Measurements from ENCODE around the gene CDX1. TPM values are rescaled to one million over a fixed set of nuclear protein-coding genes. Genes with fewer than 3 reads are reported as not detected.

The CDX1 gene
- total RNA-seq, 4 donors from 2014 or later = not detected

DNA sequence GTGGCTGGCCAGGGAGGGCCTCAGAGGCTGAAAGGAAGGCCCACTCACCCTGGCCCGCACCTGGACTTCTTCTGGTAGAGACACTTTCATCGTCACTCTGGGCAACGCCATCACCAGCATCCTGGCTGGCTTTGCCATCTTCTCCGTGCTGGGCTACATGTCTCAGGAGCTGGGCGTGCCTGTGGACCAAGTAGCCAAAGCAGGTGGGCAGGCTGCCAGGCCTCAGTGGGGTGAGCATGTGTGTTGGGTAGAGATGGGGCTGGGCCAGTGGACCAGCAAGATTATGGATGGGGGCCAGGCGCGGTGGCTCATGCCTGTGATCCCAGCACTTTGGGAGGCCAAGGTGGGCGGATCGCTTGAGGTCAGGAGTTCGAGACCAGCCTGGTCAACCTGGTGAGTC is 35.9 kb downstream of the CDX1 start:
- TF ChIP-seq, protein P1, sequence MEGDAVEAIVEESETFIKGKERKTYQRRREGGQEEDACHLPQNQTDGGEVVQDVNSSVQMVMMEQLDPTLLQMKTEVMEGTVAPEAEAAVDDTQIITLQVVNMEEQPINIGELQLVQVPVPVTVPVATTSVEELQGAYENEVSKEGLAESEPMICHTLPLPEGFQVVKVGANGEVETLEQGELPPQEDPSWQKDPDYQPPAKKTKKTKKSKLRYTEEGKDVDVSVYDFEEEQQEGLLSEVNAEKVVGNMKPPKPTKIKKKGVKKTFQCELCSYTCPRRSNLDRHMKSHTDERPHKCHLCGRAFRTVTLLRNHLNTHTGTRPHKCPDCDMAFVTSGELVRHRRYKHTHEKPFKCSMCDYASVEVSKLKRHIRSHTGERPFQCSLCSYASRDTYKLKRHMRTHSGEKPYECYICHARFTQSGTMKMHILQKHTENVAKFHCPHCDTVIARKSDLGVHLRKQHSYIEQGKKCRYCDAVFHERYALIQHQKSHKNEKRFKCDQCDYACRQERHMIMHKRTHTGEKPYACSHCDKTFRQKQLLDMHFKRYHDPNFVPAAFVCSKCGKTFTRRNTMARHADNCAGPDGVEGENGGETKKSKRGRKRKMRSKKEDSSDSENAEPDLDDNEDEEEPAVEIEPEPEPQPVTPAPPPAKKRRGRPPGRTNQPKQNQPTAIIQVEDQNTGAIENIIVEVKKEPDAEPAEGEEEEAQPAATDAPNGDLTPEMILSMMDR (IDR thresholded peaks at IDR 0.05; ENCODE audit: low read depth) = no peak

GRCh38 chr5:150203832-150204589 is 37.4 kb downstream of the CDX1 start:
- TF ChIP-seq, protein P1 (IDR thresholded peaks at IDR 0.05; ENCODE audit: low read depth) = no peak

- TF ChIP-seq, protein P1 (IDR thresholded peaks at IDR 0.05; ENCODE audit: low read depth) = no peak
These were observed 38.0 kb downstream of the CDX1 start for GRCh38 chr5:150204590-150204960.

DNA sequence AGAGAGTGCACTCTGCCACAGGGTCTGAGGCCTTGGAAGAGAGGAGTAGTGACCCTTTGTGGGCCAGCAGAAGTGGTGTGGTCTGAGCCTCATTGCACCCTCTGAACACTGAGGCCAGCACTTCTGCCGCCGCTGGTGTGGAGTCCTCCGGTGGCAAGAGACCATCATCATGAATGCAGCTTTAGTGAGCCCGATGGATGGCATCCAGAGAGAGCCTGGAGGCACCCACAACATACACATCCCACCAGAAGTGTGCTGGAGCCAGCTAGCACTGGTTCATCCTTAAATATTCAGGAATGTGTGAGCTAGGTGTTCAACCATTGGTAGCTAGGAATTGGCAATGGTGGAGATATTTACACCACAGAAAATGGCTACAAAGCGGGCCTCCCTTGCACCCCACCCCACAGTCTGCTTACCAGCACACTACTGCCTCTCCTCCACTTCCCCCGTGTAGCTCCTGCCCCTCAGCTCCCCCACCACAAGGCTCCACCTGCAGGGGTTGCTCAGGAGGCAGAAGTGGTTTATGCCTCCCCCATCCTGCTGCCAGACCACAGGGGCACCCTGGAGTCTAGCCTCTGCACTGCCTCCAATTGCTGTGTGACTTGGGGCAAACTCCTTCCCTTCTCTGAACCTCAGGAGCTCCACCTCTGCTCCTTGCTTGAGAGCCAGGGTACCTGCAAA is 39.7 kb downstream of the CDX1 start:
- TF ChIP-seq, protein P1 (IDR thresholded peaks at IDR 0.05; ENCODE audit: low read depth) = no peak

GRCh38 chr5:150206779-150207115 is 40.2 kb downstream of the CDX1 start:
- TF ChIP-seq, protein P1 (IDR thresholded peaks at IDR 0.05; ENCODE audit: low read depth) = no peak

DNA sequence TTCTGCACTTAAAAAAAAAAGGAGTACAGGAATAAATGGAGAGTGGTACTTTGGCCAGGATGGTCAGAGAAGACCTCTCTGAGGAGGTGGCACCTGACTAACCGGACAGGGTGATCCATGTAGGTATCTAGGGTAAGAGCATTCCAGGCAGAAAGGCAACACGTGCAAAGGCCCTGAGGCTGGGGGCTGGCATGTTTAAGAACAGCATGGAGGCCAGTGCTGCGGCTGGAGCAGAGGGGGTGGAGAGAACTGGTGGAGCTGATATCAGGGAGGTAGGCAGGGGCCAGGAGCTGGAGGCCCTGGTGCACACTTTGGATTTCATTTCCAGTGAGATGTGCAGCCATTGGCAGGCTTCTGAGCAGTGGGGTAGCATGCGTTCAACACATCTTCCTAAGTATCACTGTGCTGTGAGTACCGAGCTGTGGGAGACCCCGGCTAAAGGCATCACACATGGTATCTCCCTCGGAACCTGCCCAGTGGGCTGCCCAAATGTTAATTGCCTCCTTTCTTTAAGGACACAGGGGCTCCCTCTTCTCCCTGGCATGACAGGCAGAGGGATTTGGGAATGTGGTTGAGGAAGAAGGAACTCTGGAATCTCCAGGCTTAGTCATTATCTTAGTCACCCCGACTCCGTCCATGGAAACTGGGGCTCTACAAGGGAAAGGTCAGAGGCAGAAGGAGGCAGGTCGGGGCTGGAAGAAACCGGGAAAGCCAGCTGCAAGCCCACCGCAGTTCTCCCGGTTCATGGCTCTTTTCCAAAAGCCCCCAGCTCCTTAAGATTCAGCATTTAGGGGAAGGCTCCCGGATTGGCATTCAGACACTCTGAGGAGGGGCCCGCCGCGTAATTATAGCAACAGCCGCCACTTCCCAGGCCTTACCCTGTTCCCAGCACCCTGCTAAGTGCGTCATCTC is 41.9 kb downstream of the CDX1 start:
- TF ChIP-seq, protein P1 (IDR thresholded peaks at IDR 0.05; ENCODE audit: low read depth) = no peak
